Prostate gland (tissue), 2 donors: Measurements from ENCODE around the gene COPB1.

Experiments
- POLR2A ChIP-seq: fragments of 450-650 bp; IDR thresholded peaks from one replicate; pipeline ENCODE4 v1.6.1; 2016; ENCODE audit warnings: antibody characterized with exemption, mild to moderate bottlenecking
- POLR2AphosphoS5 ChIP-seq: sonication (generic); formaldehyde crosslinking; IDR thresholded peaks from one replicate; pipeline ENCODE4 v1.6.1; 2017; ENCODE audit warnings: antibody characterized with exemption
- TF ChIP-seq, protein P1 (sequence below), 4 experiments: fragments of 200-600 bp in 2 of 4; fragments of 450-650 bp in 2 of 4; sonication (generic) in 2 of 4; IDR thresholded peaks; 1 replicate in 3 of 4; 2 replicates in 1 of 4; pipeline ENCODE4 v1.5.1; 2016 to 2019; ENCODE audit warnings: antibody characterized with exemption in 4 of 4, mild to moderate bottlenecking in 2 of 4, moderate library complexity in 2 of 4

GRCh38 chr11:14422052-14422813 is 77.4 kb downstream of the COPB1 start:
- TF ChIP-seq POLR2A, result no peak
- TF ChIP-seq POLR2AphosphoS5, result peak; percentile 36
- TF ChIP-seq, protein P1, sequence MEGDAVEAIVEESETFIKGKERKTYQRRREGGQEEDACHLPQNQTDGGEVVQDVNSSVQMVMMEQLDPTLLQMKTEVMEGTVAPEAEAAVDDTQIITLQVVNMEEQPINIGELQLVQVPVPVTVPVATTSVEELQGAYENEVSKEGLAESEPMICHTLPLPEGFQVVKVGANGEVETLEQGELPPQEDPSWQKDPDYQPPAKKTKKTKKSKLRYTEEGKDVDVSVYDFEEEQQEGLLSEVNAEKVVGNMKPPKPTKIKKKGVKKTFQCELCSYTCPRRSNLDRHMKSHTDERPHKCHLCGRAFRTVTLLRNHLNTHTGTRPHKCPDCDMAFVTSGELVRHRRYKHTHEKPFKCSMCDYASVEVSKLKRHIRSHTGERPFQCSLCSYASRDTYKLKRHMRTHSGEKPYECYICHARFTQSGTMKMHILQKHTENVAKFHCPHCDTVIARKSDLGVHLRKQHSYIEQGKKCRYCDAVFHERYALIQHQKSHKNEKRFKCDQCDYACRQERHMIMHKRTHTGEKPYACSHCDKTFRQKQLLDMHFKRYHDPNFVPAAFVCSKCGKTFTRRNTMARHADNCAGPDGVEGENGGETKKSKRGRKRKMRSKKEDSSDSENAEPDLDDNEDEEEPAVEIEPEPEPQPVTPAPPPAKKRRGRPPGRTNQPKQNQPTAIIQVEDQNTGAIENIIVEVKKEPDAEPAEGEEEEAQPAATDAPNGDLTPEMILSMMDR (IDR thresholded peaks at IDR 0.05), result no peak
